Suprapubic skin (tissue), 3 donors: ENCODE results near the gene HCRT.

ENCODE experiments used
- EP300 ChIP-seq: sonication (generic); formaldehyde crosslinking; IDR thresholded peaks from one replicate; pipeline ENCODE4 v1.6.1; 2017; ENCODE audit warnings: antibody characterized with exemption
- POLR2A ChIP-seq, 2 donors: fragments of 450-650 bp; IDR thresholded peaks; one replicate each; pipeline ENCODE4 v1.6.1; 2017; ENCODE audit warnings: antibody characterized with exemption in 2 of 2, mild to moderate bottlenecking in 2 of 2, moderate library complexity in 2 of 2
- TF ChIP-seq, protein P1 (sequence below), 2 donors: fragments of 200-600 bp in 1 of 2; fragments of 450-650 bp in 1 of 2; sonication (generic) in 1 of 2; IDR thresholded peaks; one replicate each; pipeline ENCODE4 v1.5.1; 2016 to 2019; ENCODE audit warnings: antibody characterized with exemption in 2 of 2, mild to moderate bottlenecking in 1 of 2, moderate library complexity in 1 of 2

DNA sequence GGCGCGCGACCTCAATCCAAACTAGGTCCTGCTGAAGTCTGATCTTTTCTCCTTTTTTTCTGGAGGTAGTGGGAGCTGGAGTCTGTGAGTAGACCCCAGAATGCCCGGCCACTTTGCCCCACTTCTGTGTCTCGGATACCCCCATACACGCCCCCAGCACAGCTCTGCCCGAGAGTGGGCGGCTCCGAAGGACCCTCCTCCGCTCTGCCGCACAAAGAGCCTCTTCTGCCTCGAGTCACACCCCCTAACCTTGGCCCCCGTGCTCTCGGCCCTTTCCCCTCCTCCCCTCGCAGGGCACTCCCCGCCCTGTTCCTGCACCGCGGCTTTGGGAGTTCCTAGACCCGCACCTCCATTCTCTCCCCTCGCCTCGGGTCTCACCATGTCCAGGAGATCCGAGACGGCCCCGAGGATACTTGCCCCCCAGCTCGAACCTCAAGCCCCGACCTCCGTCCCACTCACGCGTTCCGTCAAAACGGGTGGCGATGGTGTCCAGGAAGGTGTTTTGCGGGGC, 4.8 kb downstream of the HCRT start:
- TF ChIP-seq, protein P1, sequence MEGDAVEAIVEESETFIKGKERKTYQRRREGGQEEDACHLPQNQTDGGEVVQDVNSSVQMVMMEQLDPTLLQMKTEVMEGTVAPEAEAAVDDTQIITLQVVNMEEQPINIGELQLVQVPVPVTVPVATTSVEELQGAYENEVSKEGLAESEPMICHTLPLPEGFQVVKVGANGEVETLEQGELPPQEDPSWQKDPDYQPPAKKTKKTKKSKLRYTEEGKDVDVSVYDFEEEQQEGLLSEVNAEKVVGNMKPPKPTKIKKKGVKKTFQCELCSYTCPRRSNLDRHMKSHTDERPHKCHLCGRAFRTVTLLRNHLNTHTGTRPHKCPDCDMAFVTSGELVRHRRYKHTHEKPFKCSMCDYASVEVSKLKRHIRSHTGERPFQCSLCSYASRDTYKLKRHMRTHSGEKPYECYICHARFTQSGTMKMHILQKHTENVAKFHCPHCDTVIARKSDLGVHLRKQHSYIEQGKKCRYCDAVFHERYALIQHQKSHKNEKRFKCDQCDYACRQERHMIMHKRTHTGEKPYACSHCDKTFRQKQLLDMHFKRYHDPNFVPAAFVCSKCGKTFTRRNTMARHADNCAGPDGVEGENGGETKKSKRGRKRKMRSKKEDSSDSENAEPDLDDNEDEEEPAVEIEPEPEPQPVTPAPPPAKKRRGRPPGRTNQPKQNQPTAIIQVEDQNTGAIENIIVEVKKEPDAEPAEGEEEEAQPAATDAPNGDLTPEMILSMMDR (IDR thresholded peaks at IDR 0.05), result no peak
- no peak for TF ChIP-seq EP300
- no peak for TF ChIP-seq POLR2A (IDR thresholded peaks at IDR 0.05)
